Activated CD8-positive, alpha-beta T cell treated with anti-CD3 and anti-CD28 coated beads for 36 hours (primary cell): ENCODE results near the gene SEPTIN12. TPM values are rescaled to one million over a fixed set of nuclear protein-coding genes. Genes with fewer than 3 reads are reported as not detected.
A peak's percentile ranks its signal among the peaks of the same experiment; 100 is the strongest.

Experiments
- ATAC-seq: fragments of 200-7000 bp; cut with Tn5 transposase; one replicate; pipeline ENCODE4 v1.10.0; 2021; ENCODE audit warnings: mild to moderate bottlenecking, moderate library complexity
- CTCF ChIA-PET: fragments of 350-600 bp; sonication (Branson Sonifier 250); formaldehyde crosslinking; loops from one replicate; lab custom pipeline; 2021; ENCODE audit warnings: antibody characterized with exemption; lab: Charles Lee
- POLR2A ChIA-PET: fragments of 350-600 bp; sonication (Branson Sonifier 250); formaldehyde crosslinking; loops from one replicate; lab custom pipeline; 2021; ENCODE audit warnings: antibody characterized with exemption; lab: Charles Lee
- DNase-seq: peaks from one replicate; pipeline ENCODE4 v3.0.0-alpha.2; 2020
- H3K27ac Mint-ChIP-seq: one replicate; pipeline ENCODE4 v1.8.0; 2021; ENCODE audit warnings: mild to moderate bottlenecking, mixed read lengths
- H3K27me3 Mint-ChIP-seq: one replicate; pipeline ENCODE4 v1.8.0; 2021; ENCODE audit warnings: mixed read lengths
- H3K36me3 Mint-ChIP-seq: one replicate; pipeline ENCODE4 v1.8.0; 2021; ENCODE audit warnings: low read depth, mixed read lengths
- H3K4me1 Mint-ChIP-seq: one replicate; pipeline ENCODE4 v1.8.0; 2021; ENCODE audit warnings: low read depth, mixed read lengths
- H3K4me3 Mint-ChIP-seq: one replicate; pipeline ENCODE4 v1.8.0; 2021; ENCODE audit warnings: mild to moderate bottlenecking, moderate library complexity, mixed read lengths
- H3K9me3 Mint-ChIP-seq: one replicate; pipeline ENCODE4 v1.8.0; 2021; ENCODE audit warnings: mixed read lengths
- CTCF ChIP-seq: fragments of 200-600 bp; IDR thresholded peaks from one replicate; pipeline ENCODE4 v1.8.0; 2022; ENCODE audit warnings: antibody characterized with exemption, mild to moderate bottlenecking
- intact Hi-C: fragments of 100-400 bp; cut with micrococcal nuclease; formaldehyde crosslinking; loops from one replicate; pipeline ENCODE4 v1.10.0; 2022
- total RNA-seq, 2 experiments: library from RNA; stranded (reverse); gene quantifications; one replicate each; pipeline ENCODE4 v1.2.3, GENCODE V29; 2021

The SEPTIN12 gene
- total RNA-seq, 2 experiments from 2014 or later: not detected

- TF ChIP-seq CTCF: no peak
- Mint-ChIP-seq H3K27me3 (no peaks in the 10 kb centered on the region), H3K4me1 (peaks cover 10% of the 10 kb centered on the region), H3K9me3 (peaks cover 3% of the 10 kb centered on the region), H3K4me3 (no peak overlapping the region), H3K36me3 (peaks cover 23% of the 10 kb centered on the region), H3K27ac (no peak overlapping the region)
- DNase-seq: no peak
- no peak for ATAC-seq
- intact Hi-C loops: no loop called here
- ChIA-PET POLR2A (no interaction called here), CTCF (no interaction called here)
These were observed 35.6 kb downstream of the SEPTIN12 start for GRCh38 chr16:4752351-4753100.

- ChIA-PET CTCF (interaction anchor here (1.4 kb wide), 1 partner anchor 205 kb away, joined by 3 read pairs; no protein-coding TSS in a partner anchor), POLR2A (no interaction called here)
- TF ChIP-seq CTCF: no peak
- no peak overlapping the region for H3K27ac Mint-ChIP-seq
- no peak for ATAC-seq
- no peak for DNase-seq
- H3K9me3 Mint-ChIP-seq: peaks cover 3% of the 10 kb centered on the region
- H3K4me1 Mint-ChIP-seq: peaks cover 16% of the 10 kb centered on the region
- intact Hi-C loops: no loop called here
- no peak overlapping the region for H3K4me3 Mint-ChIP-seq
- peaks cover 16% of the 10 kb centered on the region for H3K36me3 Mint-ChIP-seq
- no peaks in the 10 kb centered on the region for H3K27me3 Mint-ChIP-seq
These were observed 37.2 kb downstream of the SEPTIN12 start for GRCh38 chr16:4750896-4751295.

- Mint-ChIP-seq H3K4me1 (peaks cover 16% of the 10 kb centered on the region), H3K4me3 (no peak overlapping the region), H3K36me3 (peaks cover 8% of the 10 kb centered on the region), H3K27ac (no peak overlapping the region), H3K27me3 (no peaks in the 10 kb centered on the region), H3K9me3 (no peaks in the 10 kb centered on the region)
- CTCF ChIA-PET: interaction anchor here (1.4 kb wide), 1 partner anchor 206 kb away, joined by 3 read pairs; no protein-coding TSS in a partner anchor
- no peak for ATAC-seq
- DNase-seq: no peak
- intact Hi-C loops: no loop called here
- no peak for TF ChIP-seq CTCF
- POLR2A ChIA-PET: interaction anchor here (1.0 kb wide), 1 partner anchor 15 kb away, joined by 4 read pairs; the partner anchor contains the start of genes ANKS3 and DNAAF8
These were observed 38.4 kb downstream of the SEPTIN12 start for GRCh38 chr16:4749700-4750257.

DNA sequence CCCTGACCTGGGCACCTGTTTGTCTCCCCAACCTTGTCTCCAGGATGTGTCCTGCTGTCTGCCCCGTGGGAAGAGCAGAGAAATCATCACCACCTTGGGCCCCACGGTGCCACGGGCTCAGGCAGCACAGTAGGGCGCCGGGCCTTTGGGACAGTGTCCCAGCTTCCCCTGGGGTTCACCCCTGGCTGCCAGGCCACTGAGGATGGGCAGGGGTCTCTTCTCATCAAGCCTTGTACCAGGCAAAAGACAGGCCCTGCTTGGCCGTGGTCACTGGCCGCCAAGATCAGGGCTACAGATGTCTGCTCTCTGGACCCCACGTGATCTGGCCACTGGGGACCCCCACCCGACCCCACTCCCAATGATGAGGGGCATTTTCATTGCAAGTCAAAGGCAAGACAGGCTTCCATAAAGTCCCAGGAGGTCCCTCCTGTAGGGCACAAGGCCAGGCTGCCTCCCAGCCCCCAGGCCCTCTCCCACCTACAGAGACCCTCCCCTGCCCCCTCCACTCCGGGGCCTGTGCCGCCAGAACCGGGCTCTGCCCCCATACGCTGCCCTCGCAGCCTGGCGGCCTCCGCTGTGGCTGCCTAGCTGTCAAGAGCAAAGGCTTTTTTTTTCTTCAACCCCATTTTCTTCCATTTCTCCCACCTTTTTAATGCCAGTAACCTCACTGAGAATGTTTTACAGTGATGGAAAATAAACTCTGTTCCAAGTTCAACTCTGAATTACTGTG is 39.3 kb downstream of the SEPTIN12 start:
- ChIA-PET POLR2A (interaction anchor here (0.6 to 2.7 kb wide), 3 partner anchors 14 to 263 kb away, joined by 4 to 10 read pairs (median 4); partner anchors contain the start of genes ANKS3 and DNAAF8), CTCF (no interaction called here)
- Mint-ChIP-seq H3K27ac (peak overlapping the region; percentile 34), H3K4me1 (peaks cover 16% of the 10 kb centered on the region), H3K36me3 (peaks cover 7% of the 10 kb centered on the region), H3K9me3 (no peaks in the 10 kb centered on the region), H3K4me3 (no peak overlapping the region), H3K27me3 (no peaks in the 10 kb centered on the region)
- intact Hi-C loops: no loop called here
- ATAC-seq (no peak), DNase-seq (no peak)
- TF ChIP-seq CTCF: no peak
